Measurements from ENCODE around the gene BTRC. TPM values are rescaled to one million over a fixed set of nuclear protein-coding genes. Genes with fewer than 3 reads are reported as not detected.

Gene BTRC
- total and polyA plus RNA-seq, 2 donors from 2014 or later: 6.7 to 18.0 TPM

DNA sequence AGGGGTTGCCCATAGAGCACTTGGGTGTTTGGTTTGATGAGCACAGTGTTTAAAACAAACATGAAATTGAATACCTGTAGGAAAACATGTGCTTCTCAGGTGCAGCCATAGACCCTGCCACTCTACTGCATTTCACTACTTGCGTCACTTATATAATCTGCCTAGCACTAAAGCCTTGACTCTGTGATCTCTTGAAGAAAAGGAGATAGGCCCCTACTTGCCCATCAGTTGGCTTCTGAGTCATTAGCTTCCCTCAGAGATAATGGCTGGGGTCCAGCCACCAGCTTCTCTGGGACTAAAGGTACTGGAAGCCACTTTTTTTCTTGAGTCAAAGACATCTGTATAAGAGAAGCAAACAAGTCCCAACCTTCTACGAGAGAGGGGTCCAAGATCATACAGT is 45.9 kb upstream of the BTRC start:
- DNase-seq: no peak
- Histone ChIP-seq H3K4me1 (ENCODE audit: control insufficient read depth in 2 of 3, insufficient read depth in 2 of 3, low read depth in 1 of 3, low read length in 3 of 3) (peaks cover 0 to 7% (median 4%) of the 10 kb centered on the region in 3 donors), H3K4me3 (ENCODE audit: low read length in 3 of 3) (no peak overlapping the region), H3K27ac (ENCODE audit: low read depth in 2 of 2, low read length in 2 of 2) (no peak overlapping the region), H3K9me3 (ENCODE audit: control insufficient read depth in 2 of 3, insufficient read depth in 1 of 3, low read length in 3 of 3) (no peaks in the 10 kb centered on the region), H3K9ac (ENCODE audit: low read length in 3 of 3) (no peak overlapping the region), H3K36me3 (ENCODE audit: control insufficient read depth in 2 of 3, insufficient read depth in 3 of 3, low read length in 3 of 3) (no peaks in the 10 kb centered on the region), H3K27me3 (ENCODE audit: control insufficient read depth, insufficient read depth, low read length) (no peaks in the 10 kb centered on the region)
- intact Hi-C loops (cut with DNase I): no loop called here
- TF ChIP-seq, protein P1, sequence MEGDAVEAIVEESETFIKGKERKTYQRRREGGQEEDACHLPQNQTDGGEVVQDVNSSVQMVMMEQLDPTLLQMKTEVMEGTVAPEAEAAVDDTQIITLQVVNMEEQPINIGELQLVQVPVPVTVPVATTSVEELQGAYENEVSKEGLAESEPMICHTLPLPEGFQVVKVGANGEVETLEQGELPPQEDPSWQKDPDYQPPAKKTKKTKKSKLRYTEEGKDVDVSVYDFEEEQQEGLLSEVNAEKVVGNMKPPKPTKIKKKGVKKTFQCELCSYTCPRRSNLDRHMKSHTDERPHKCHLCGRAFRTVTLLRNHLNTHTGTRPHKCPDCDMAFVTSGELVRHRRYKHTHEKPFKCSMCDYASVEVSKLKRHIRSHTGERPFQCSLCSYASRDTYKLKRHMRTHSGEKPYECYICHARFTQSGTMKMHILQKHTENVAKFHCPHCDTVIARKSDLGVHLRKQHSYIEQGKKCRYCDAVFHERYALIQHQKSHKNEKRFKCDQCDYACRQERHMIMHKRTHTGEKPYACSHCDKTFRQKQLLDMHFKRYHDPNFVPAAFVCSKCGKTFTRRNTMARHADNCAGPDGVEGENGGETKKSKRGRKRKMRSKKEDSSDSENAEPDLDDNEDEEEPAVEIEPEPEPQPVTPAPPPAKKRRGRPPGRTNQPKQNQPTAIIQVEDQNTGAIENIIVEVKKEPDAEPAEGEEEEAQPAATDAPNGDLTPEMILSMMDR (IDR thresholded peaks at IDR 0.05; ENCODE audit: borderline replicate concordance, extremely low read depth, insufficient read depth): no peak
- no peak for FAIRE-seq

DNA sequence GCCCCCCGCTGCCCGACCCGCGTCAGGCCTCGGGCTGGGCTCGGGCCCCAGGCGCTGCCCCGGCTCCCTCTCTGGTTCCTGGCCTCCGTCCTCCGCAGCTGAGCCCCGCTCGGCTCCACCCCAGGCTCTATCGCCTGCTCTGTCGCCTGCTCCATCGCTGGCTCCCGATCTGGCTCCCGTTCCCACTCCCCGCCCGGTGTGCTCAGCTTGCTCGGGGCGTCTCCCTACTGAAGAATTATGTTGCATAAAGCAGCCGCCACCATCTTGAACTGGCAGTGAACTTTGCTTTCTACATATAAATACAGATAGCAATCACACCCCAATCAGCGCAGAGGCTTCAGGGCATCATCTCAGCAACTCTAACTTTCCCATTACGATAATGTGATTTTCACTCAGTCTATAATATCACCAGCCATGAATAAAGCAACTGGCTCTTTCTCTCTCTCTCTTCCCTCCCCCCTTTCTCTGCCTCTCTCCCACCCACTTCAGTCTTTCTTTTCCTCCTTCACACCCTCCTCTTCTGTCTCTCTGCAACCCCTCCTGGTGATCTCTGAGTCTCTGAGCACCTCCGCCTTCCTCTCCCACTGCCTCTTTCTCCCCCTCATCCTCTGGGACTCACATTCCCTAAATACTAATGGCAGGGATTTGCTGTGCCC is 43.3 kb upstream of the BTRC start:
- H3K9me3 ChIP-seq (ENCODE audit: control insufficient read depth in 2 of 3, insufficient read depth in 1 of 3, low read length in 3 of 3): no peaks in the 10 kb centered on the region
- H3K9ac ChIP-seq (ENCODE audit: low read length in 3 of 3): no peak overlapping the region
- no peak overlapping the region for H3K27ac ChIP-seq (ENCODE audit: low read depth in 2 of 2, low read length in 2 of 2)
- intact Hi-C loops (cut with DNase I): no loop called here
- peaks cover 0 to 7% (median 4%) of the 10 kb centered on the region in 3 donors for H3K4me1 ChIP-seq (ENCODE audit: control insufficient read depth in 2 of 3, insufficient read depth in 2 of 3, low read depth in 1 of 3, low read length in 3 of 3)
- DNase-seq: peak in 4 of 5 donors; percentile 49 to 74 (median 68)
- H3K27me3 ChIP-seq (ENCODE audit: control insufficient read depth, insufficient read depth, low read length): no peaks in the 10 kb centered on the region
- H3K36me3 ChIP-seq (ENCODE audit: control insufficient read depth in 2 of 3, insufficient read depth in 3 of 3, low read length in 3 of 3): no peaks in the 10 kb centered on the region
- TF ChIP-seq, protein P1 (IDR thresholded peaks at IDR 0.05; ENCODE audit: borderline replicate concordance, extremely low read depth, insufficient read depth): no peak
- FAIRE-seq: no peak
- peak overlapping the region; percentile 1 to 59 (median 46) for H3K4me3 ChIP-seq (ENCODE audit: low read length in 3 of 3)

DNA sequence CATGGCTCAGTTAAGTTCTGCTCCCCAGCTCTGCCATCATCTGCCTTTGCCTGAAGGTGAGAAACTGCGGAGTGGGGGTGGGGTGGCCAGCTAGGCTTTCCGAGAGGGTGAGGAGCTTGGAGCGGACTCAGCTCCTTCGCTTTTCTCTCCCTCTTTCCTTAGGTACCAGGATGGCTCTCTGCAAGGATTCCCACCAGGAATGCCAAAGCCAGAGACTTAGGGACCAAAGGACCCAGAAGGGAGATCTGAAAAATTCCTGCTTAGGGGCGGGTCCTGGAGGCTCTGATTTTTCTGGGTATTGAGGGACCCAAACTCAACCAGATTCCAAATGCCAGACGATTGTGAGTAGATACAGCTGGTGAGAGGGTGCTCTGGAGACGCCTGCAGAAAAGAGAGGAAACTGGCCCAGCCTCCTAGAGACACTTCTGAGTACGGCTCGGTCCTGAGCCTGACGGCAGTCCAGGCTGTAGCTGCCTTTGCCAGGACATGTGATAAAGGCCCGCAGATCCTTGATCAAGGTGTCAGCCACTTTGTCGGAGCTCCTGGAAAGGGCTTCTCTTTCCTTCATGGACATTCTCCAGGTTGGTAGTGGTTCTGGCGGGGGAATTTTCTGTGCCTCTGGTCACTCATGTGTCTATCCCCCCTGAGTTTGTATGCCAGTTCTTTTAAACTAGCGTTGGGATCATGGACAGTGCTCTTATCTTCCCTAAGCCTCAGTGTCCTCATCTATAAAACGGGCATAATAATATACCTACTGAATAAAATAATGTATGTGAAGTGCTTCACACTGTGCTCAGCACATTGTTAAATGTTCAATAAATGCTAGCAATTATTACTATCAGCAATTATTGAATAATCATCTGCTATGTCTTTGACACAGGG is 42.5 kb upstream of the BTRC start:
- Histone ChIP-seq H3K9ac (ENCODE audit: low read length in 3 of 3) (peak overlapping the region in 2 of 3 donors; percentile 12 to 26), H3K36me3 (ENCODE audit: control insufficient read depth in 2 of 3, insufficient read depth in 3 of 3, low read length in 3 of 3) (no peaks in the 10 kb centered on the region), H3K4me3 (ENCODE audit: low read length in 3 of 3) (peak overlapping the region; percentile 44 to 59 (median 46)), H3K4me1 (ENCODE audit: control insufficient read depth in 2 of 3, insufficient read depth in 2 of 3, low read depth in 1 of 3, low read length in 3 of 3) (peaks cover 0 to 7% (median 4%) of the 10 kb centered on the region in 3 donors), H3K27ac (ENCODE audit: low read depth in 2 of 2, low read length in 2 of 2) (no peak overlapping the region), H3K9me3 (ENCODE audit: control insufficient read depth in 2 of 3, insufficient read depth in 1 of 3, low read length in 3 of 3) (no peaks in the 10 kb centered on the region), H3K27me3 (ENCODE audit: control insufficient read depth, insufficient read depth, low read length) (no peaks in the 10 kb centered on the region)
- peak in 4 of 5 donors; percentile 84 to 89 (median 87) for DNase-seq
- TF ChIP-seq, protein P1 (IDR thresholded peaks at IDR 0.05; ENCODE audit: borderline replicate concordance, extremely low read depth, insufficient read depth): no peak
- intact Hi-C loops (cut with DNase I): no loop called here
- no peak for FAIRE-seq

Data from kidney (tissue), 14 donors.